Muscle layer of duodenum (tissue), 2 donors: ENCODE data around the gene ZNF280A.
"Not testable (repeated sequence)": the region's sequence is repeated elsewhere in the genome, so short reads cannot be mapped to it uniquely, and the experiment has no call there.

Experiments
- H3K27ac ChIP-seq: one replicate; pipeline ENCODE4 v1.7.0; 2013; ENCODE audit warnings: mild to moderate bottlenecking, low read length
- H3K27me3 ChIP-seq: one replicate; pipeline ENCODE4 v1.7.0; 2013; ENCODE audit warnings: low read depth, mild to moderate bottlenecking, control low read depth, low read length
- H3K36me3 ChIP-seq, 2 donors: one replicate each; pipeline ENCODE4 v1.7.0; 2013; ENCODE audit warnings: low read length in 2 of 2, control low read depth in 1 of 2, mild to moderate bottlenecking in 1 of 2; ENCODE audit not compliant: insufficient read depth in 2 of 2, control insufficient read depth in 1 of 2
- H3K4me1 ChIP-seq, 2 donors: one replicate each; pipeline ENCODE4 v1.7.0; 2013; ENCODE audit warnings: low read length in 2 of 2, mild to moderate bottlenecking in 2 of 2, control low read depth in 1 of 2, moderate library complexity in 1 of 2; ENCODE audit not compliant: insufficient read depth in 2 of 2, control insufficient read depth in 1 of 2
- H3K4me3 ChIP-seq, 2 donors: one replicate each; pipeline ENCODE4 v1.7.0; 2013; ENCODE audit warnings: low read length in 2 of 2, low read depth in 1 of 2, mild to moderate bottlenecking in 1 of 2
- H3K9me3 ChIP-seq, 2 donors: one replicate each; pipeline ENCODE4 v1.7.0; 2013; ENCODE audit warnings: low read length in 2 of 2, control low read depth in 1 of 2, mild to moderate bottlenecking in 1 of 2; ENCODE audit not compliant: control insufficient read depth in 1 of 2
- donor health status: healthy.

ZNF280A gene

GRCh38 chr22:22523494-22523893, 3.4 kb upstream of the ZNF280A start:
- H3K27me3 ChIP-seq, result no peaks in the 10 kb centered on the region
- no peak overlapping the region for H3K4me3 ChIP-seq
- no peaks in the 10 kb centered on the region for H3K9me3 ChIP-seq
- H3K4me1 ChIP-seq, result no peaks in the 10 kb centered on the region
- no peak overlapping the region for H3K27ac ChIP-seq
- no peaks in the 10 kb centered on the region for H3K36me3 ChIP-seq

- no peaks in the 10 kb centered on the region for H3K4me1 ChIP-seq
- no peak overlapping the region for H3K4me3 ChIP-seq
- H3K36me3 ChIP-seq, result no peaks in the 10 kb centered on the region
- no peak overlapping the region for H3K27ac ChIP-seq
- no peaks in the 10 kb centered on the region for H3K27me3 ChIP-seq
- no peaks in the 10 kb centered on the region for H3K9me3 ChIP-seq
These were observed 1.6 kb upstream of the ZNF280A start for GRCh38 chr22:22521631-22522030.

GRCh38 chr22:22520667-22521602, 865 bp upstream of the ZNF280A start:
- H3K36me3 ChIP-seq, result no peaks in the 10 kb centered on the region
- H3K4me1 ChIP-seq, result no peaks in the 10 kb centered on the region
- H3K4me3 ChIP-seq, result no peak overlapping the region
- no peak overlapping the region for H3K27ac ChIP-seq
- H3K27me3 ChIP-seq, result no peaks in the 10 kb centered on the region
- H3K9me3 ChIP-seq, result no peaks in the 10 kb centered on the region

GRCh38 chr22:22519591-22519990, 479 bp downstream of the ZNF280A start:
- no peaks in the 10 kb centered on the region for H3K9me3 ChIP-seq
- no peak overlapping the region for H3K27ac ChIP-seq
- no peaks in the 10 kb centered on the region for H3K36me3 ChIP-seq
- no peaks in the 10 kb centered on the region for H3K4me1 ChIP-seq
- no peaks in the 10 kb centered on the region for H3K27me3 ChIP-seq
- no peak overlapping the region for H3K4me3 ChIP-seq

- Histone ChIP-seq H3K4me1 (no peaks in the 10 kb centered on the region), H3K36me3 (no peaks in the 10 kb centered on the region), H3K9me3 (no peaks in the 10 kb centered on the region), H3K27me3 (no peaks in the 10 kb centered on the region), H3K4me3 (no peak overlapping the region), H3K27ac (no peak overlapping the region)
These were observed 3.1 kb downstream of the ZNF280A start for GRCh38 chr22:22516992-22517391.

GRCh38 chr22:22515890-22516289, 4.2 kb downstream of the ZNF280A start:
- Histone ChIP-seq H3K4me1 (no peaks in the 10 kb centered on the region), H3K27ac (no peak overlapping the region), H3K4me3 (no peak overlapping the region), H3K36me3 (no peaks in the 10 kb centered on the region), H3K9me3 (no peaks in the 10 kb centered on the region), H3K27me3 (no peaks in the 10 kb centered on the region)

GRCh38 chr22:22514431-22514830, 5.6 kb downstream of the ZNF280A start:
- H3K27me3 ChIP-seq, H3K4me3 ChIP-seq, H3K27ac ChIP-seq, H3K9me3 ChIP-seq, H3K4me1 ChIP-seq, H3K36me3 ChIP-seq: not testable (repeated sequence)

GRCh38 chr22:22513619-22514018, 6.5 kb downstream of the ZNF280A start:
- no peaks in the 10 kb centered on the region for H3K27me3 ChIP-seq
- H3K27ac ChIP-seq, result no peak overlapping the region
- H3K4me1 ChIP-seq, result peaks cover 0 to 5% of the 10 kb centered on the region in 2 donors
- H3K4me3 ChIP-seq, result no peak overlapping the region
- H3K36me3 ChIP-seq, result no peaks in the 10 kb centered on the region
- H3K9me3 ChIP-seq, result no peaks in the 10 kb centered on the region

GRCh38 chr22:22512951-22513350, 7.1 kb downstream of the ZNF280A start:
- Histone ChIP-seq H3K27me3 (no peaks in the 10 kb centered on the region), H3K27ac (no peak overlapping the region), H3K36me3 (no peaks in the 10 kb centered on the region), H3K4me3 (no peak overlapping the region), H3K4me1 (peaks cover 0 to 10% of the 10 kb centered on the region in 2 donors), H3K9me3 (no peaks in the 10 kb centered on the region)

- H3K27me3 ChIP-seq, H3K4me3 ChIP-seq, H3K9me3 ChIP-seq, H3K27ac ChIP-seq, H3K36me3 ChIP-seq: not testable (repeated sequence)
- H3K4me1 ChIP-seq, result peaks cover 0 to 12% of the 10 kb centered on the region in 2 donors
These were observed 9.2 kb downstream of the ZNF280A start for GRCh38 chr22:22510833-22511232.

- H3K4me3 ChIP-seq, H3K36me3 ChIP-seq, H3K9me3 ChIP-seq, H3K27me3 ChIP-seq, H3K27ac ChIP-seq: not testable (repeated sequence)
- H3K4me1 ChIP-seq, result peaks cover 0 to 12% of the 10 kb centered on the region in 2 donors
These were observed 10.2 kb downstream of the ZNF280A start for GRCh38 chr22:22509912-22510311.
